Spleen (tissue), 7 donors: Measurements from ENCODE around the gene BCO2.

Experiments
- CTCF ChIP-seq, 11 experiments: fragments of 200-600 bp in 7 of 11; fragments of 450-650 bp in 4 of 11; sonication (generic) in 4 of 11; IDR thresholded peaks in 8 of 11; conservative IDR thresholded peaks in 3 of 11; 1 replicate in 7 of 11; 2 replicates in 4 of 11; pipeline versions ENCODE4 v1.4.0 to v1.8.0; 2016 to 2021; ENCODE audit warnings: antibody characterized with exemption in 11 of 11, inconsistent platforms in 4 of 11, mild to moderate bottlenecking in 1 of 11
- POLR2AphosphoS5 ChIP-seq, 3 donors: sonication (generic); formaldehyde crosslinking; IDR thresholded peaks; one replicate each; pipeline ENCODE4 v1.5.1; 2017; ENCODE audit warnings: antibody characterized with exemption in 3 of 3
- donor health status: DM: no; HTN: no; CAD: no; lungs with moderate emphysema.
- donor health status: DM: no; HTN: no; CAD: no.
- donor health status: DM: no; HTN: no; CAD: no.

GRCh38 chr11:112223754-112224532 lies 48.6 kb downstream of the BCO2 start:
- TF ChIP-seq CTCF (IDR thresholded peaks at IDR 0.05 in 8 of 11, conservative IDR thresholded peaks at IDR 0.05 in 3 of 11) (no peak), POLR2AphosphoS5 (IDR thresholded peaks at IDR 0.05) (no peak)
